GM19023 (cell line): ENCODE results near the gene ATG13.
"Not testable (repeated sequence)": the region's sequence is repeated elsewhere in the genome, so short reads cannot be mapped to it uniquely, and the experiment has no call there.

Experiments
- ATAC-seq: cut with Tn5 transposase; IDR thresholded peaks from one replicate; pipeline ENCODE4 v1.9.1; 2021; ENCODE audit warnings: mild to moderate bottlenecking, moderate library complexity; ENCODE audit not compliant: unreplicated experiment

Gene ATG13

GRCh38 chr11:46617134-46617971, at the start of gene ATG13, which contains the start of gene HARBI1:
ATG13 (plus strand) TSS chr11:46617553; CDS start chr11:46644292, 26,739 bp downstream.
HARBI1 (minus strand) TSS chr11:46617227; CDS start chr11:46616237, 990 bp downstream.
- ATAC-seq = peak; percentile 97

- ATAC-seq = no peak
Measured at GRCh38 chr11:46570790-46571398, 46.5 kb upstream of the ATG13 start.

- no peak for ATAC-seq
Measured at GRCh38 chr11:46574656-46575055, 42.7 kb upstream of the ATG13 start.

- no peak for ATAC-seq
Measured at GRCh38 chr11:46577058-46577457, 40.3 kb upstream of the ATG13 start.

- ATAC-seq = no peak
Measured at GRCh38 chr11:46582588-46582987, 34.8 kb upstream of the ATG13 start.

- not testable (repeated sequence) for ATAC-seq
Measured at GRCh38 chr11:46583513-46583912, 33.8 kb upstream of the ATG13 start.

GRCh38 chr11:46588131-46588530, 29.2 kb upstream of the ATG13 start:
- ATAC-seq = no peak

GRCh38 chr11:46588915-46589314, 28.4 kb upstream of the ATG13 start:
- no peak for ATAC-seq

- ATAC-seq = no peak
Measured at GRCh38 chr11:46590740-46591605, 26.4 kb upstream of the ATG13 start.

GRCh38 chr11:46593550-46594373, 23.6 kb upstream of the ATG13 start, which contains the start of gene AMBRA1:
AMBRA1 (minus strand) TSS chr11:46594023; CDS start chr11:46548380, 45,643 bp downstream.
- peak; percentile 80 for ATAC-seq

GRCh38 chr11:46594374-46594700, 23.0 kb upstream of the ATG13 start:
- no peak for ATAC-seq

- no peak for ATAC-seq
Measured at GRCh38 chr11:46594785-46595184, 22.6 kb upstream of the ATG13 start.

GRCh38 chr11:46597155-46597554, 20.2 kb upstream of the ATG13 start:
- ATAC-seq = no peak

GRCh38 chr11:46597609-46598219, 19.6 kb upstream of the ATG13 start:
- no peak for ATAC-seq

GRCh38 chr11:46599340-46600193, 17.8 kb upstream of the ATG13 start:
- no peak for ATAC-seq

GRCh38 chr11:46600194-46600960, 17.0 kb upstream of the ATG13 start:
- ATAC-seq = no peak

- no peak for ATAC-seq
Measured at GRCh38 chr11:46601129-46601528, 16.2 kb upstream of the ATG13 start.

- ATAC-seq = no peak
Measured at GRCh38 chr11:46603704-46604308, 13.5 kb upstream of the ATG13 start.
